Renal cortical epithelial cell (primary cell): ENCODE data around the gene RBFOX1. TPM values are rescaled to one million over a fixed set of nuclear protein-coding genes. Genes with fewer than 3 reads are reported as not detected.

Experiments used
- DNase-seq: peaks from one replicate; pipeline ENCODE4 v3.0.0-alpha.2; 2011; ENCODE audit warnings: low read depth
- total RNA-seq: library from RNA; depleted of rRNA; stranded (reverse); fragments of >200 nt; gene quantifications from 2 replicates; pipeline ENCODE4 v1.2.3, GENCODE V29; 2014

Gene RBFOX1
- total RNA-seq, 1 donor from 2014 or later = not detected

GRCh38 chr16:7334801-7335560 lies 2.3 kb downstream of the RBFOX1 start:
- DNase-seq = no peak

DNA sequence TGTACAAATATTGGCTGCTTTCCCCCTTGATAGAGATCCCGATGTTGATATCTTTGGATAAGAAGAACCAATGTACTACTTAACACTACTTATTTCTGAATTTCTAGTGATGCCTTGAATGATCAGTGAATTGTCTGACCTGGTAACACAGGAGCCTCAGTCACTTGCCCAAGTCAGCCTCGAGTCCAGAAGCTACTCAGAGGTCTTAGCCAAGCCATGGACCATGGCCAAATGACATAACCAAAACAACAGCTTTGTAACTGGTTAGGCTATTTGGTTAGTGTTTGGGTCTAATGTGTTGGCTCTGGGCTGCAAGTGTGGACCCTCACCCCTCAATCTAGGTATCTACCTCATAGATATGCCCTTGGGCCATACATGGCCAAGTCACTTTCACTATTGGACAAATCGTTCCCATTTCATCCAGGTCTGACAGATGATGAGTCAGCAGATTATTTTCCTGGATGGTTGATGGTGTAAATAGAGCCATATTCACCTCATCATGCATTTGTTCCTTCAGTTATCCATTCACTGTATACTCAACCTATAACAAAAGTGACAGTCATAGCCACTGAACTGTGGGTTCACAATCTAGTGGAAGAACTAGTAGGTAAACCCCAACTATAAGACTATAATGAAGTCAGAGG lies 3.5 kb downstream of the RBFOX1 start:
- DNase-seq = no peak

- DNase-seq = no peak
Measured at GRCh38 chr16:7336742-7337141, 4.1 kb downstream of the RBFOX1 start.

GRCh38 chr16:7338826-7339225 lies 6.2 kb downstream of the RBFOX1 start:
- no peak for DNase-seq

GRCh38 chr16:7339700-7340099 lies 7.1 kb downstream of the RBFOX1 start:
- DNase-seq = no peak

GRCh38 chr16:7340938-7341337 lies 8.3 kb downstream of the RBFOX1 start:
- no peak for DNase-seq

DNA sequence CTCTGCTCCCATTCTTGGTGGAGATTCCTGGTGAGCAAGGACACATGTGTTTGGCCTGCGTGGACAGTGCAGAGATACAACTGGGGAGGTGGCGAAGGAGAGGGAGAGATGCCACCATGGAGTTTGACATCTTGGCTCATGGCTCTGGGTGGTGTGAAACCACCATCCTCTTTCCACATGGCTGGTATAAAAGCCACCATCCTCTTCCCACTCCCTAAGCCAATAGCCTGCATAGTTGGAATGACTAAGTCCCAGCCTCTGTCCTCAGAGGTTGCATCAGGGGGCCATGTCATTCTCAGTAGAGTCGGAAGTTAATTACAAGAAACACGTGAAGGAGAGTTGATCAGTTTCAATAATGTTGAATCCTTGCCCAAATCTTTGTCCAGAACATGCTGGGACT lies 10.0 kb downstream of the RBFOX1 start:
- no peak for DNase-seq

DNA sequence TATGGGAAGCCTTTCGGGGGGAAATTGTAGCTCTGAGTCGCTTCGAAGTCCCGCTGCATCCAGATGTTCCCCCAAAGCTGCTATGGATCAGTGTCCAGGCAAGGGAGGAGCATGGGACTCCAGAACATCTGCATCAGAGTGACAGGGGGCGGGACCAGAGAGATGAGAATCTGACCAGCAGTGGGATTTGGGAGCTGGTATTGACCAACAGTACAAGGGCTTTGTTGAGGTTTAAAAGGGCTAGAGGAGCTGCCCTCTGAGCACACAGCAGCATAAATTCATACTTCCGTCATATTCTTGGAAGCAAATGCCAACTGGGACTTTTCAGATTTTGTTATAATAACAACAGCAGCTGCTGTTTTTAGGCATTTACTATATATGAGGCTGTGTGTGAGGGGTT lies 10.6 kb downstream of the RBFOX1 start:
- DNase-seq = no peak

GRCh38 chr16:7344830-7345780 lies 12.5 kb downstream of the RBFOX1 start:
- DNase-seq = no peak

DNA sequence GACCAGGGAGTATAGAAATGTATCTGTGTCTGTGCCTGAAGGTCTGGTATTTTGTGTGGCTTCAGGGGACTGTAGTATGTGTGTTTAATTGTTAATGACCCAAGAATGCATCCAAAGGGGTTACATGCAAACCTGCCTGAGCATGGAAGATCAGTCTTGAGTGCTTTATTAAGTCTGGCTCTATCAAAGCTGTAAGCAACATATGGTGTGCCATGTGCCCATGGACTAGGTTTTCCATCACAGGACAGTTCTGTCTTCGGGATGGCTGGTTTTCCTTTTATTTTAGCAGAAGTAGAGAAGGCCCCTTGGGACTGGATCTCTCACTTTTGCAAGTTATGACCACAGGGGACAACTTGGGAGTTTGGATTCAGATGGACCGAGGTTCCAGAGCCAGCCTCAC lies 18.2 kb downstream of the RBFOX1 start:
- no peak for DNase-seq

GRCh38 chr16:7351610-7352510 lies 19.2 kb downstream of the RBFOX1 start:
- no peak for DNase-seq

DNA sequence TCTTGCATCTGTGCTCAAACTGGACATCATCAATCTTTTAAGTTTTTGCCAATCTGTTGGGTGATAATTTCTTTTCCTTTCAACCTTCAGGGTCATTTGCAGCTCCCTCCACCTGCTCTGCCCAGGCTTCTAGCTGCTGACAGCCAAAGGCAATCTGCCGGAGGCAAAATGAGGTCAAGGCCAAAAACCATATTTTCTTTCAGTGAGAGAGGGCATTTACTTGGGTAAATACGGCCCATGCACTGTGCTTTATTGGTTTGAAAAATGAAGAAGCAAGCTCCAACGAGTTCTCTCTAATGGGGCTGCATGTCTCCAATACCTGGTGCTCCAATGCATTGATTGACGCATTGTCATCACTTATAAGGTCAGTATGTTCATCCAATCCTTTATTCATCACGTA lies 23.1 kb downstream of the RBFOX1 start:
- no peak for DNase-seq

GRCh38 chr16:7361416-7362129 lies 28.9 kb downstream of the RBFOX1 start:
- no peak for DNase-seq

DNA sequence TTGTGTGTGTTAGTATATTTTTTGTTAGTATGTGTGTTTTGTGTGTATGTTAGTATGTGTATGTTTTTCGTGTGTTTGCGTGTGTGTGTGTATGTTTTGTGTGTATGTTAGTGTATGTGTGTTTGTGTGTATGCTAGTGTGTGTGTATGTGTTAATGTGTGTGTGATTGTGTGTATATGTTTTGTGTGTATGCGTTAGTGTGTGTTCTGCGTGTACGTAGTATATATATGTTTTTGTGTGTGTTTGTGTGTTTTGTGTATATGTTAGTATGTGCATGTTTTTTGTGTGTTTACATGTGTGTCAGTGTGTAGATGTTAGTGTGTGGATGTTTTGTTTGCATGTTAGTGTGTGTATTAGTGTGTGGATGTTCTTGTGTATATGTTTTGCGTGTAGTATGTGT lies 29.6 kb downstream of the RBFOX1 start:
- DNase-seq = no peak

DNA sequence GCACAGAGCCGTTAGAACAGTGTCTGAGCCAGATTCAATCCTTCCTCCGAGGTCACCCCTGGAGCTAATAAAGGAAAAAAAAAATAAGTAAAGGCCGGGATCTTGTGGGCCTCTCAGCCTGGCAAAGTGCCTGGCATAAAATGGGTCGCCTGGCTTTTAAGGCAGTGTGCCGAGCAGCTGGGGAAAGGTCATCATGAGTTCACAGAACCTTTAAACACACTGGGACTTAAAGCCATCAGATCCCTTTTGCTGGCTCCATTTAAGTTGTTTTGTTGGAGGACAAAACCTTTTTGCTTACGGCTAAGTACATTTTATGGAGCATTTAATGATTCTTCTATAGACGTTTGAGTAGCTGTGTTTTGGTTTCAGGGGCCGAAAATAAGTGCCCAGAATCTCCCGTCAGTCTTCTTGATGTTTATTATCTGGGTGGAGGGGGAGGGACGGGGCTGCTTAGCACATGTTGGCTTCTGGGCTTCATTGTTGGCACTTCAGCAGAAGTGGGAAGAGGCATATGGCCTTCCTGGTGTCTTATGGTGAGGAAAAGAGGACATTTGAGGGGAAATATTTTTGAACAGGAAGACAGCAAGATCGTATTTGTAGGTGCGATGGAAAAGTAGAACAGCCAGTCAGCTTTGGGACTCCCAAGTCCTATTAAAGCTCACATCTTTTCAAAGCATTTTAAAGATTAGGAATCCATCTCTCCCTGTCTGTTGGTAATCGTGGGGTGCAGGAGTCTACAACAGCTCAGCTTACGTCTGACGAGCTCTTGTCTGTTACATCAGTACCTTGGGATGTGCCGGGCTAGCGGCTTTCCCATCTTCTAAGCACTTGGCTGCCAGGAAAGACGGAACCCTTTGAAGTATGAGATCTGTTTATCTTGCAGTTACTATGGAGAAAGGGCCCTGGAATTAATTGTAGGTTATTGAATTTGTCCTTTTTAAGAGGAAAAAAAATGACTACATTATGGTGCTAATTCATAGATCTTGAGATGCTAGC lies 31.1 kb downstream of the RBFOX1 start:
- no peak for DNase-seq

DNA sequence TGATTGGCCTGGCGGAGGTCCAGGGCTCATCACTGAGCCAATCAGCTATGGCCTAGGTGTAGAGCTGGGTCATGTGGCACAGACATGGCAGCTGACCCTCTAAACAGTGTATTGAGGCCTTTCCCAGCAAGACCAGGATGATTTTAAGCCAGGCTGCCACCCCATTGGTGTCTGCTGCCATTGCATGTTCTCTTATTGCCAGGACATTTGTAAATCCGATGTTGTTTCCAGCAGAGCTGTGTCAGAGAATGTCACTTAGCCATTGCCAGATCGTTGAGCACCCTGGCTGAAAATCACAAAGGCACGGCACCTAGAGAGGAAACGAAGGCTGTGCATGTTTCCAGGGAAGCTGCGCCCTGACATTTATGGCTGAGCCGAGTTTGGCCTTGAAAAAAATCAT lies 33.4 kb downstream of the RBFOX1 start:
- no peak for DNase-seq

- no peak for DNase-seq
Measured at GRCh38 chr16:7366993-7367880, 34.6 kb downstream of the RBFOX1 start.

DNA sequence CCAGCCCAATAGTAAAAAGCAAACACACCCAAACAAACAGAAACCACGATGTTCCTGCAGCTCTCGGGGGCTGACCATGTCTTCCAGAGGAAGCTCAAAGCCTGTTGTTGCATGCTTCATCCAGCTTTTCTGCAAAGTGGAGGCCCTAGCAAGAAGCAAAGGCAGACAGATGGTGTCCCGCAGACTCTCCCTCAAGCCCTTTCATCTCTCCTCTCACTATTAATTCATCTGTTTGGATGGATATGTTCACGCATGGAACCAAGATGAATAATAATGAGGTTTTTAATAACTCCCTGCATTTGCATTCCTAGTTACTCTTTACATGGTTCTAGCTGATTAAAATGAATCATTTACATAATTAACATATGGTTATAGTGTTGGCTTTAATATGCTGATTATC lies 36.6 kb downstream of the RBFOX1 start:
- DNase-seq = no peak
